ENCODE results near the gene DDX17.

GRCh38 chr22:38554281-38554680, 48.2 kb upstream of the DDX17 start:
- no peak for TF ChIP-seq CTCF (conservative IDR thresholded peaks at IDR 0.05; ENCODE audit: low read length)
- TF ChIP-seq EZH2phosphoT487 (IDR thresholded peaks at IDR 0.05; ENCODE audit: borderline replicate concordance, low read depth, low read length) = no peak
